Endodermal cell (in vitro differentiated cells): ENCODE data around the gene EIPR1. TPM values are rescaled to one million over a fixed set of nuclear protein-coding genes. Genes with fewer than 3 reads are reported as not detected.

Experiments
- DNase-seq: peaks from one replicate; pipeline ENCODE4 v3.0.0-alpha.2; 2017
- H3K27ac ChIP-seq: 2 replicates; pipeline ENCODE4 v1.5.1; 2013; ENCODE audit warnings: mild to moderate bottlenecking, low read depth, low read length, moderate library complexity
- H3K27me3 ChIP-seq: 2 replicates; pipeline ENCODE4 v1.6.1; 2013; ENCODE audit warnings: mild to moderate bottlenecking, low read length, moderate library complexity; ENCODE audit not compliant: insufficient read depth, control insufficient read depth, poor library complexity, severe bottlenecking
- H3K36me3 ChIP-seq: 2 replicates; pipeline ENCODE4 v1.7.0; 2013; ENCODE audit warnings: mild to moderate bottlenecking, low read length, moderate library complexity; ENCODE audit not compliant: control insufficient read depth, insufficient read depth
- H3K4me1 ChIP-seq: one replicate; pipeline ENCODE4 v1.7.0; 2013; ENCODE audit warnings: low read length; ENCODE audit not compliant: control insufficient read depth, insufficient read depth
- H3K4me3 ChIP-seq: 2 replicates; pipeline ENCODE4 v1.5.1; 2013; ENCODE audit warnings: mild to moderate bottlenecking, low read length, moderate library complexity
- H3K9ac ChIP-seq: 2 replicates; pipeline ENCODE4 v1.6.1; 2013; ENCODE audit warnings: mild to moderate bottlenecking, low read length, moderate library complexity; ENCODE audit not compliant: poor library complexity, severe bottlenecking; ENCODE audit errors: extremely low read depth
- H3K9me3 ChIP-seq: 2 replicates; pipeline ENCODE4 v1.6.1; 2013; ENCODE audit warnings: mild to moderate bottlenecking, low read length, moderate library complexity; ENCODE audit not compliant: control insufficient read depth
- H3K27ac Mint-ChIP-seq: 2 replicates; pipeline ENCODE4 v1.8.0; 2020; ENCODE audit warnings: mixed read lengths
- H3K27me3 Mint-ChIP-seq: 2 replicates; pipeline ENCODE4 v1.8.0; 2021; ENCODE audit warnings: mild to moderate bottlenecking, mixed read lengths; ENCODE audit not compliant: insufficient read depth
- H3K36me3 Mint-ChIP-seq: 2 replicates; pipeline ENCODE4 v1.8.0; 2020; ENCODE audit warnings: low read depth, mixed read lengths
- H3K4me1 Mint-ChIP-seq: 2 replicates; pipeline ENCODE4 v1.8.0; 2020; ENCODE audit warnings: mixed read lengths
- H3K4me3 Mint-ChIP-seq: 2 replicates; pipeline ENCODE4 v1.8.0; 2020; ENCODE audit warnings: mild to moderate bottlenecking, moderate library complexity, mixed read lengths
- H3K9me3 Mint-ChIP-seq: 2 replicates; pipeline ENCODE4 v1.8.0; 2020; ENCODE audit warnings: mild to moderate bottlenecking, mixed read lengths
- CTCF ChIP-seq: fragments of 200-600 bp; sonication (generic); conservative IDR thresholded peaks from 2 replicates; pipeline ENCODE4 v1.5.0; 2021; ENCODE audit warnings: antibody characterized with exemption, mild to moderate bottlenecking
- WGBS, 2 experiments: methylation state at CpG; one replicate each; pipeline versions ENCODE4 v1.1.5 to v1.1.7; 2013; ENCODE audit warnings: missing lambda C conversion rate in 2 of 2, mixed read lengths in 1 of 2; ENCODE audit not compliant: insufficient coverage in 1 of 2, insufficient read length in 1 of 2; 5-methylcytosine and 5-hydroxymethylcytosine counted together
- total RNA-seq, 2 donors: library from RNA; stranded (reverse); fragmentation: NEBNext Ultra II Directional in 1 of 2; extraction: Animal tissue kit (Norgen Biotek cat#: 25700) in 1 of 2; gene quantifications; 2 replicates in 1 of 2; 3 replicates in 1 of 2; pipeline ENCODE4 v1.2.1, GENCODE V29; 2021

EIPR1 gene
- total RNA-seq, 2 donors from 2014 or later: 30.1 to 36.8 TPM

GRCh38 chr2:3265981-3266924, 111.4 kb downstream of the EIPR1 start:
- Histone ChIP-seq H3K27me3 (no peaks in the 10 kb centered on the region), H3K4me3 (peak overlapping the region; percentile 19), H3K4me1 (peaks cover 18% of the 10 kb centered on the region), H3K36me3 (no peaks in the 10 kb centered on the region), H3K9me3 (peaks cover 5% of the 10 kb centered on the region), H3K9ac (no peak overlapping the region), H3K27ac (peak overlapping the region; percentile 88)
- peak; percentile 81 for DNase-seq
- TF ChIP-seq CTCF: no peak
- peaks cover 18% of the 10 kb centered on the region for H3K4me1 Mint-ChIP-seq
- peaks cover 12% of the 10 kb centered on the region for H3K36me3 Mint-ChIP-seq
- peak overlapping the region; percentile 85 for H3K27ac Mint-ChIP-seq
- no peaks in the 10 kb centered on the region for H3K27me3 Mint-ChIP-seq
- no peaks in the 10 kb centered on the region for H3K9me3 Mint-ChIP-seq
- 60 to 61% methylated on average over 15 to 20 of the region's 20 CpGs for WGBS, 2 experiments
- H3K4me3 Mint-ChIP-seq: no peak overlapping the region

GRCh38 chr2:3265471-3265870, 112.1 kb downstream of the EIPR1 start:
- H3K9ac ChIP-seq: no peak overlapping the region
- H3K4me1 ChIP-seq: peaks cover 18% of the 10 kb centered on the region
- peaks cover 18% of the 10 kb centered on the region for H3K4me1 Mint-ChIP-seq
- peak overlapping the region; percentile 76 for H3K27ac Mint-ChIP-seq
- peak overlapping the region; percentile 19 for H3K4me3 ChIP-seq
- H3K36me3 Mint-ChIP-seq: peaks cover 5% of the 10 kb centered on the region
- H3K27ac ChIP-seq: peak overlapping the region; percentile 88
- no peaks in the 10 kb centered on the region for H3K9me3 Mint-ChIP-seq
- WGBS, 2 experiments: 71 to 89% methylated on average over 6 to 8 of the region's 8 CpGs
- H3K4me3 Mint-ChIP-seq: no peak overlapping the region
- no peaks in the 10 kb centered on the region for H3K9me3 ChIP-seq
- DNase-seq: no peak
- H3K27me3 Mint-ChIP-seq: no peaks in the 10 kb centered on the region
- H3K27me3 ChIP-seq: no peaks in the 10 kb centered on the region
- no peaks in the 10 kb centered on the region for H3K36me3 ChIP-seq
- TF ChIP-seq CTCF: no peak

GRCh38 chr2:3264010-3264744, 113.4 kb downstream of the EIPR1 start:
- Histone ChIP-seq H3K27ac (no peak overlapping the region), H3K36me3 (no peaks in the 10 kb centered on the region), H3K9ac (no peak overlapping the region), H3K27me3 (no peaks in the 10 kb centered on the region), H3K4me3 (no peak overlapping the region), H3K9me3 (no peaks in the 10 kb centered on the region), H3K4me1 (peaks cover 18% of the 10 kb centered on the region)
- DNase-seq: no peak
- no peaks in the 10 kb centered on the region for H3K9me3 Mint-ChIP-seq
- H3K27me3 Mint-ChIP-seq: no peaks in the 10 kb centered on the region
- WGBS, 2 experiments: 84 to 91% methylated on average over 5 to 10 of the region's 12 CpGs
- H3K4me1 Mint-ChIP-seq: peaks cover 18% of the 10 kb centered on the region
- H3K36me3 Mint-ChIP-seq: peaks cover 2% of the 10 kb centered on the region
- H3K27ac Mint-ChIP-seq: no peak overlapping the region
- TF ChIP-seq CTCF: no peak
- no peak overlapping the region for H3K4me3 Mint-ChIP-seq
